H1 (cell line): ENCODE data around the gene DYNC1LI1. TPM values are rescaled to one million over a fixed set of nuclear protein-coding genes. Genes with fewer than 3 reads are reported as not detected.

Experiments
- ASH2L ChIP-seq: fragments of 200-600, 300-600 bp; sonication (generic); IDR thresholded peaks from one replicate; pipeline ENCODE4 v1.7.1; 2017; ENCODE audit warnings: low read length
- ATF3 ChIP-seq: IDR thresholded peaks from 2 replicates; pipeline ENCODE4 v1.6.1; 2011; ENCODE audit warnings: low read depth, mild to moderate bottlenecking, low read length; ENCODE audit not compliant: insufficient read depth
- BACH1 ChIP-seq: IDR thresholded peaks from 2 replicates; pipeline ENCODE4 v1.6.1; 2012; ENCODE audit warnings: low read length, improper control_type of control experiment
- BCL11A ChIP-seq, 2 experiments: IDR thresholded peaks; one replicate each; pipeline ENCODE4 v1.6.1; 2011; ENCODE audit warnings: low read depth in 2 of 2, low read length in 2 of 2, mild to moderate bottlenecking in 2 of 2
- BRCA1 ChIP-seq: IDR thresholded peaks from 2 replicates; pipeline ENCODE4 v1.6.1; 2012; ENCODE audit warnings: low read depth, low read length, improper control_type of control experiment
- MAFK ChIP-seq: IDR thresholded peaks from 2 replicates; pipeline ENCODE4 v1.6.1; 2012; ENCODE audit warnings: low read depth, mild to moderate bottlenecking, improper control_type of control experiment, low read length
- RBBP5 ChIP-seq: IDR thresholded peaks from 2 replicates; pipeline ENCODE4 v1.7.1; 2012; ENCODE audit warnings: low read depth, mild to moderate bottlenecking, inconsistent platforms, low read length, moderate library complexity, borderline replicate concordance
- TAF1 ChIP-seq: IDR thresholded peaks from 2 replicates; pipeline ENCODE4 v1.6.1; 2011; ENCODE audit warnings: mild to moderate bottlenecking, low read depth, low read length
- TAF7 ChIP-seq: optimal IDR thresholded peaks from 2 replicates; pipeline ENCODE3; 2011; ENCODE audit warnings: low read depth, mild to moderate bottlenecking, inconsistent platforms, low read length, moderate library complexity, borderline replicate concordance
- polyA plus RNA-seq, 7 experiments: library from polyadenylated mRNA; depleted of rRNA in 3 of 7; stranded (reverse) in 5 of 7; unstranded in 2 of 7; fragments of >200 nt in 5 of 7; fragments of 200-250 nt in 2 of 7; gene quantifications; 1 replicate in 5 of 7; 2 replicates in 1 of 7; 4 replicates in 1 of 7; pipeline versions ENCODE4 v1.2.1 to v1.2.3, GENCODE V29; 2011 to 2013; ENCODE audit warnings: missing spikeins in 2 of 7, mixed read lengths in 2 of 7
- total RNA-seq: library from RNA; stranded (reverse); fragmentation: NEBNext Ultra II Directional; extraction: Animal tissue kit (Norgen Biotek cat#: 25700); gene quantifications from 2 replicates; pipeline ENCODE4 v1.2.1, GENCODE V29; 2021

The DYNC1LI1 gene
- total and polyA plus RNA-seq, 2 of the 8 experiments (the other 6 are each of a cell fraction or from before 2014, with no cell fraction given) = 13.6 to 45.1 TPM

DNA sequence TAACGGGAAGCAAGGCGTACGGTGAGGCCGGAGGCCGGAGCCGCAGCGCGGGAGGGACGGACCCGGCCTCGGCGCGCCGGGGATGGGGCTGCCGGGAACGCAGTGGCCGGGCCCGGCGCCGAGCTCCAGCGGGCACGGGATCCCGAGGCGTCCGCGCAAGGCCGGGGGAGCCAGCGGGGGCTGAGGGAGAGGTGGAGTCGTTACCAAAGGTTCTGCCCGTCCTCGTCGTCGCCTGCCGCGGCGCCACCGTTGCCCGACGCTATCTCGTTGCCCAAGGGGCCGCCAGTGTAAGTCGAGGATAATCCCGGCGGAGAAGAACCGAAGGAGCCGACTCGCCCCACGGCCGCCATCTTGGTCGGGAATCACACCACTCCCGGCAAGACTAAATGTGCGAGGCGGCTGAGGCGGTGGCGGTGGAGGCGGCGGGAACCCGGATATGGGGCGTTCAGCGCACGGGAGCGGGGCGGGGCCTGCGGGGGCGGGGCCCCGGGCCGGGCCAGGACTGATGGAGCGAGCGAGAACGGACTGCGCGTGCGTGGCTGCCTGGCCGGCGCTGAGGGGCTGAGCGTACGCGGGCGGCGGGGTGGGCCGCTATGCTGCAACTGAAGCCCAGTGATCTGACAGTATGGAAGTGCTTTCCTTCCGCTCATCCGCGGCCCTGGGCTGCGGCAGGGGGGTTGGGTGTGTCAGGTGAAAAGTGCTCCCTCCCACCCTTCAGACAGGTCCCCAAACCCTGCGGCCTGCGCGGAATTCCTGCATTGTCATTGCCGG is at the start of gene DYNC1LI1 (continued):
- peak; percentile 53 for TF ChIP-seq BACH1
- no peak for TF ChIP-seq BRCA1
- no peak for TF ChIP-seq ATF3
- TF ChIP-seq MAFK = peak; percentile 63; the same call in 1 of the 2 replicates
- TF ChIP-seq ASH2L = peak; percentile 91
- TF ChIP-seq RBBP5 = peak; percentile 95; the same call in 1 of the 2 replicates
- TF ChIP-seq TAF7 = peak; percentile 85
- no peak for TF ChIP-seq BCL11A (IDR thresholded peaks at IDR 0.05; ENCODE audit: low read depth in 2 of 2, low read length in 2 of 2)
- TF ChIP-seq TAF1 = peak; percentile 86
